H4 (cell line): ENCODE data around the gene DNLZ. TPM values are rescaled to one million over a fixed set of nuclear protein-coding genes. Genes with fewer than 3 reads are reported as not detected.
"Not testable (repeated sequence)": the region's sequence is repeated elsewhere in the genome, so short reads cannot be mapped to it uniquely, and the experiment has no call there.

ENCODE experiments used
- DNase-seq: peaks from one replicate; pipeline ENCODE4 v3.0.0-alpha.2; 2015; ENCODE audit warnings: low spot score
- total RNA-seq: library from RNA; depleted of rRNA; stranded (reverse); fragments of >200 nt; shearing (Covaris generic); gene quantifications from 2 replicates; pipeline ENCODE4 v1.2.3, GENCODE V29; 2014

DNLZ gene
- total RNA-seq, 1 experiment from 2014 or later = 26.5 TPM

DNA sequence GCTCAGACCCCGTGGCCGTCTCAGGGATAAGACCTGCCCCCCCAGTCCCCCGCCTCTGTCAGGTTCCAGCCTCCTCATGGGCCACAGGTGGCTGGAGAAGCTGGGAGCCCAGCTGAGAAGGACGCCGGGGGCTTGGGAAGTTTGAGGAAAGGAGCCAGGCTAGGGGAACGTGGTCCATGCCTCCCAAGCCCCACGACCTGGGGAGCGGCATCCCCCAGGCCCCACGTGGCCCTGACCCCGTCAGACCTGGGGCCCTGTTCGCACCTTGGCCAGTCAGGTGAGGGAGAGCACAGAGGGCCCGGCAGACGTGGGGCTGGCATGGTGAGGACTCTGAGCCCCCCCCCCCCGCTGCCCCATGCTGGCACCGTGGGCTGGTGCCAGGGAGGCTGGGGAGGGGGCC is 32.5 kb downstream of the DNLZ start:
- DNase-seq = no peak

DNA sequence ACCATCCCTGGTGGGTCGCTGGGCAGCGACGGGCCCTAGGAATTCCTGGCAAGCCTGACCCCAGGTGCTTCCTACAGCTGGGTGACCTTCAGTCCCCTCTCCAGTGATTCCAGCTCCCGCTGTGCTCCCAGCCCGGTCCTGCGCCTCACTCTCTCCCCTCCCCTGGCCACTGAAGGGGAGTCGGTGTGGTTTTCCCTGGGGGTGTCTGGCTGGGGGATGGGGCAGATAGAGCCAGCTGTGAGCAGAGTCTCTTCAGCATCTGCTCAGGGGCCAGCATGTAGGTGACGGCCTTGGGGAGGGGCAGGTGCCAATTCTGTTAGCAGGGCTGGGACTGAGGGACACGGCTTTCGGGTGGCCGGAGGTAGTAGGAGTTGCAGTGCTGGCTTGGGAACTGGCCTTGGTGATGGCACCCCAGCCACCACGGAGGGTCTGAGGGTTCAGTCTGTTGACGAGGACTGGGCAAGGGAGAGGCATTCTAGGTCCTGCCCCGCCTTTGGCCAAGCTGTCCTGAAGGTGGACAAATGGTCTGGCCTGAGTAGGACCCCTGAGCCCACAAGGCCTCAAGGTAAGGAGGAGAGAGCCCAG is 33.0 kb downstream of the DNLZ start:
- DNase-seq = no peak

GRCh38 chr9:136329636-136330405 is 33.7 kb downstream of the DNLZ start:
- DNase-seq = no peak

DNA sequence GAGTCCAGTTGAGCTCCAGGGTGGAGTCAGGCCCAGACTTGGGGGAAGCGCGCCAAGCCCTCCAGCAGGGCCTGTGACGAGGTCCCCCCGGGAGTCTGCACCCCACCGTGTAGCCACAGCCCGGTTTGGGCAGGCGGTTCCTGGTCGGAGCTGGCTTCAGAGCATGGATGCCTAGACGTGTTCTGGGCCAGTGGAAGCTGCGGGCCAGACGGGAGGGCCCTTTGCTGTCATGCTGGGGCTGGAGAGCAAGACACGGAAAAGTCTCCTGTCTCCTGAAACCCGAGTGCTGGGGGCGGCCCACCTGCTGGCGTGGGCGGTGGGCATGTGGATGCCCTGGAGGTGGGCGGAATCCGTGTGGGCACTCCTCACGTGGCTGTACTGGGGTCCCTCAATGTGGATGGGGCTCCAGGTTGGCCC is 34.3 kb downstream of the DNLZ start:
- no peak for DNase-seq

- no peak for DNase-seq
These were observed 34.9 kb downstream of the DNLZ start for GRCh38 chr9:136328622-136329041.

- DNase-seq = no peak
These were observed 35.4 kb downstream of the DNLZ start for GRCh38 chr9:136328011-136328621.

DNA sequence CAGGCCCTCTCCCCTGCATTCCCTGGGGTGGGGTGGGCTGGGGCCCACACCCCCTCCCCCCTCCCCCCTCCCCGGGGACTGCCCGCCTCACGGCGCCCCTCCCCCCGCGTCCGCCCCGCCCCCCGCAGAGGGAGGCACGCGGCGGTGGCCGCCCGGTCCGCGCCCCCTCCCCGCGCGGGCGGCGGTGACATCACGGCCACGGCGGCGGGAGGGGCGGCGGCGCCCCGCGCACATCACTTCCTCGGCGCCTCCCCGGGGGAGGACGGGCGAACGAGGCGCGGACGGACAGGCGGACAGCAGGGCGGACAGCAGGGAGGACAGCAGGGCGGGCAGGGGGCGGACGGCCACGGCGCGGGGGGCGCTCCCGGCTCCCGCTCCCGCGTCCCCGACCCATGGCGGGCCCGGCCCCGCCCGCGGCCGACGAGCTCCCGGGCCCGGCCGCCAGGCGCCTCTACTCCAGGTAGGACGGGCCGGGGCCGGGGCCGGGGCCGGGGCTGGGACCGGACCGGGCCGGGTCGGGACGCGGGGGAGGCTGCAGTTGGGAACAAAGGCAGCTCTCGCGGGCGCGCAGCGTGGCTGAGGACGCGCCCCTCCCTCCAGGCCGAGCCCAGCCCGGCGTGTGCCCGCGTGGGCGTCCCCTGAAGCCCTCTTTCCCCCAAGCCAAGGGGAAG is 36.1 kb downstream of the DNLZ start, which contains the start of gene GPSM1:
Gene GPSM1 (plus strand): TSS at position 236 of the 671 bp plus-strand sequence. CDS start 157 bp downstream, at position 393.
- DNase-seq = peak; percentile 35

DNA sequence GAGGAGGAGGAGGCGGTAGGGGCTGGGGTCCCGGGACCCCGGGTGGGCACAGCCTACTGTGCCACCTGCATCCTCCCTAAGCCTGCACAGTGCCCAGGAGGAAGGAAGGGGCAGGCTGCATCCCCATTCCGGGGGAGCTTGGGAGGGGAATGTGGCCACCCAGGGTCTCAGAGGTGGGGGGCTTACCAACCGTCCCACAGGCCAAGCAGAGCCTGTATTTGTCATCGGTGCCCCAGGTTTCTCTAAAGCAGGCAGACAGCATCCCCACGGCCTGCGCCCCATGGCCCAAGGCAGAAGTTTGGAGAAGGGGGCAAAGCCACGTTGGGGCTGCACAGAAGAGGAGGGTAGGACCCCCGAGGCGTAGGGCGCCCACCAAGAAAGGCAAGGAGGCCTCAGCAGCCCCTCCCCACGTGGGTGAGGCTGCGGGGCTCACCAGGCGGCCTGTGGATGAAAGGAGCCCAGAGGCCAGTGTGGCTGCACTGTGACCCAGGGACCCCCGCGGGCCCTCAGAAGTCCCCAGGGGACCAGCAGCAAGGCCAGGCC is 36.7 kb downstream of the DNLZ start:
- DNase-seq = no peak

DNA sequence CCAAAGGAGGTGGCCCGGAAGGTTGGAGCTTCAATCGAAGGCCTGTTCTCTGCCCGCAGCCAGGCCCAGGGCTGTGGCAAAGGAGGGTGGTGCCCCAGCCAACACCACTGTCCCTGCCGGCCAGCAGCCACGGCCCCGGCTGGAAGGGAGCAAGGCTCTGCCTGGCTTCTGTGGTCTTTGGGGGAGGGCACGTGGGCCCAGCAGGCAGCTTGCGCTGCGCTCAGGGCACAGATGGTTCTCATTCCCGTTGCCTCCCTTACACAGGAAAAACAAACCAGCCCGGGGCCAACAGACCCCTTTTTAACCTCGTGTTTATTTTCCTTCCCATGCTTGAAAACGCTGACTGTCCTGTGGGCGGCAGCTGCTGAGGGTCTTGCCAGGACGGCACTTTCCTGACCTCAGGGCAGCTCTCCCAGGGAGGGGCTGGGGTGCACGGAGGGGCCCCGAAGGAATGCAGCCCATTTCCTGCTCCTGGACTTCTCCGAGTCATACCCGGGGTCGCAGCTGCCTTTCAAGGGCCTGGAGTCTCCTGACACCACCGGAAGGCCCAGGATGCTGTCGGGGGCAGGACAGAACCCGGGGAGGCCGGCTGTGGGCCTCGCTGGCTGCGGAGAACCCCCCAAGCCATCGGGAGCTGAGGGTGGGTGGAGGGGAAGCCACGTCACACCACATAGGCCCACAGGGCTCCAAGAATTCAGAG is 37.3 kb downstream of the DNLZ start:
- peak; percentile 51 for DNase-seq

GRCh38 chr9:136325358-136325757 is 38.2 kb downstream of the DNLZ start:
- DNase-seq = no peak

DNA sequence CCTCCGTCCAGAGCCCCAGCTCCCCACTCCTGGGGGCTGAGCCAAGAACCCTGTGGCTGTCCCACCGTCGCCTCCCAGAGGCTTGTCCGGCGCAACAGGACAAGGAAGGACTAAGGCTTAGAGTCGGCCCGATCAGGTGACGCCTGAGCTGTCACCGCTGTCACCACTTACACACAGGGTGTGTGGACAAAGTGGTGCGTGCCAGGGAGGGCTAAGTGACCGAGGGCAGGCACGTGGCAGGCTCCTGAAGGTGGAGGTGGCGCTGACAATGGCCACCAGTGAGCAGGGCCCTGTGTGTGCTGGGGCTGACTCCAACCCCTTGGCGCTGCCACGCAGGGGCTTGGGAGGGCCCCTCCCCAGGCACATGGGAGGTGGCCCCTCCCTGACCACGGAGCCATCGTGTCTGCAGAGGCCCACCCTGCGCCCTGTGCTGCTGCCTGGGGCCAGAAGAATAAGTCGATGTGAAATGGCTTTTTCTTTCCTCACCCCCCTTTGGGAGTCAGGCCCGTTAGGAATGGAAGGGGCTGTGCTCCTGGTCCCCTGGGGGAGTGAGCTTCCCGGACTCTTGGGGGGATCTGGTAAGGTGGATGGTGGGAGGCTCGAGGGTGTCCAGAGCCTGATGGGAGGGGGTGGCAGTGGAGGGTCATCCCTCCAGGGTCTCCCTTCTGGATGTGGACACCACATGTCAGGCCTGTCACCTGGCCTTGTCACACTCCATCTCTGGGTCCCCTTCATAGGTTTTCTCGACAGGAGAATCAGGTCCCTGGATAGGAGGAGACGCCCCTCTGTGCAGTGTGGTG is 38.8 kb downstream of the DNLZ start:
- no peak for DNase-seq

GRCh38 chr9:136323371-136323789 is 40.2 kb downstream of the DNLZ start:
- DNase-seq = no peak

DNA sequence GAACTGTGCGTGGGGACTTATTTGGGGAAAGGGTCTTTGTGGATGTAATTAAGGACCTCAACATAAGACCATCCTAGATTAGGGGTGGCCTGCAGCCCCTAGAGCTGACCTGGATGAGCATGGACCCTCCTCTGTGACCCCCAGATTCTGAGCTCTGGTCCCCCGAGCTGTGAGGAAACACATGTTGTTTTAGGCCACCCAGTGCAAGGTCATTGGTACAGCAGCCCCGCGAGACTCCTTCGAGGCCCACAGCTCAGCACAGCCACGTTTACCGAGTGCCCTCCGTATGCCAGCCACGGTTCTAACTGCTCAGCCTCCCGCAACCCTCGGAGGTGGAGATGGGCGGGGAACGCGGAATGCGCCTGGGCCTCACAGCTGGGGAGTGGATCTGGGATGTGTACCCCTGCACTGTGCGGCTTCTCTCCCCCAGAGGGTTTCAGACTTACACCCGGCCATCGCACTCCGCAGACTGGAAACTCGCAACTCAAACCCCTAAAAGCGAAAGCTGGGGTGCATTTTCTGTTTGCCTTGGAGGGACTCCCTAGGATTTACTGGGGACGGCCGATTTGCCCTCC is 40.7 kb downstream of the DNLZ start:
- no peak for DNase-seq

DNA sequence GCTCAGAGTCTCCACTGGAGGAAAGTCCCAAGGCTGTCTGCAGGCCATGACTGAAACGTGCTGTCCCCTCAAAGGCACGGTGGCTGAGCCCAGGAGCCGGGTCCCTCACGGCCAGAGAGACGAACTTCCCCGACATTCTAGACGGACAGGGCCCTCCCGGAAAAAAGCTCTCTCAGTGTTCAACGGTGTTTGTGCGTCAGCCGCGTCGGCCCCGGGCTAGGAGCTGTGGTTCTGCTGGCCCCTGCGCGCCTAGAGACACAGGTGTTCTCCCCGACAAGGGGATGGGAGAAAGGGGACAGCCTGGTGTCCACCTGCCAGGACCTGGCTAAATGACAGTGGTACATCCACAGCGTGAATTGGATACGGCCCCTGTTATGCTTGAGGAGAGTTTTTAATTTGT is 42.0 kb downstream of the DNLZ start:
- no peak for DNase-seq

DNA sequence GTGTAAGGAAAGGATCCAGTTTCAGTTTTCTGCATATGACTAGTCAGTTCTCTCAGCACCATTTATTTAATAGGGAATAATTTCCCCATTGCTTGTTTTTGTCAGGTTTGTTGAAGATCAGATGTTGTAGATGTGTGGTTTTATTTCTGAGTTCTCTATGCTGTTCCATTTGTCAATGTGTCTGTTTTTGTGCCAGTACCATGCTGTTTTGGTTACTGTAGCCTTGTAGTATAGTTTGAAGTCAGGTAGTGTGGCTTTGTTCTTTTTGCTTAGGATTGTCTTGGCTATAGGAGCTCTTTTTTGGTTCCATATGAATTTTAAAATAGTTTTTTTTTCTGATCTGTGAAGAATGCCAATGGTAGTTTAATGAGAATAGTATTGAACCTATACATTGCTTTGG is 42.6 kb downstream of the DNLZ start:
- not testable (repeated sequence) for DNase-seq

- not testable (repeated sequence) for DNase-seq
These were observed 43.6 kb downstream of the DNLZ start for GRCh38 chr9:136319955-136320354.

- not testable (repeated sequence) for DNase-seq
These were observed 44.3 kb downstream of the DNLZ start for GRCh38 chr9:136319244-136319643.

GRCh38 chr9:136318776-136319241 is 44.7 kb downstream of the DNLZ start:
- DNase-seq = no peak

- no peak for DNase-seq
These were observed 45.3 kb downstream of the DNLZ start for GRCh38 chr9:136318111-136318775.
